Adipose tissue (tissue), 3 donors: ENCODE measurements around the gene KRT74. TPM values are rescaled to one million over a fixed set of nuclear protein-coding genes. Genes with fewer than 3 reads are reported as not detected.

Experiments used
- H3K27ac ChIP-seq: one replicate; pipeline ENCODE4 v1.5.1; 2013; ENCODE audit warnings: low read depth, low read length
- WGBS, 3 donors: extraction: QIAGEN DNeasy Blood & Tissue Kit; methylation state at CpG; one replicate each; pipeline ENCODE4 v1.1.7; 2013; 5-methylcytosine and 5-hydroxymethylcytosine counted together
- polyA plus RNA-seq, 3 donors: library from polyadenylated mRNA; stranded (reverse); fragments of 200-250 nt; gene quantifications; one replicate each; pipeline ENCODE4 v1.2.3, GENCODE V29; 2013
- donor health status: healthy with polysubstance abuse.
- donor health status: Bipolar disorder and iron deficiency.
- donor health status: healthy.

The KRT74 gene
- polyA plus RNA-seq, 3 donors = not detected

GRCh38 chr12:52551216-52551865 is 22.3 kb downstream of the KRT74 start:
- H3K27ac ChIP-seq = no peak overlapping the region
- 36 to 58% (median 49%) methylated on average over 6 of the region's 6 CpGs for WGBS, 3 donors

GRCh38 chr12:52546126-52546525 is 27.5 kb downstream of the KRT74 start:
- WGBS, 3 donors = 83 to 88% (median 88%) methylated on average over 15 of the region's 15 CpGs
- H3K27ac ChIP-seq = no peak overlapping the region

- 70 to 81% (median 75%) methylated on average over 17 of the region's 17 CpGs for WGBS, 3 donors
- H3K27ac ChIP-seq = no peak overlapping the region
These were observed 29.4 kb downstream of the KRT74 start for GRCh38 chr12:52543985-52544883.

GRCh38 chr12:52542785-52543318 is 30.8 kb downstream of the KRT74 start:
- no peak overlapping the region for H3K27ac ChIP-seq
- 68 to 71% (median 69%) methylated on average over 7 of the region's 7 CpGs for WGBS, 3 donors

- no peak overlapping the region for H3K27ac ChIP-seq
These were observed 31.5 kb downstream of the KRT74 start for GRCh38 chr12:52542157-52542556.

- 91 to 94% (median 91%) methylated on average over 5 of the region's 5 CpGs for WGBS, 3 donors
- no peak overlapping the region for H3K27ac ChIP-seq
These were observed 31.9 kb downstream of the KRT74 start for GRCh38 chr12:52541709-52542108.

GRCh38 chr12:52540531-52540930 is 33.1 kb downstream of the KRT74 start:
- WGBS, 3 donors = 92 to 96% (median 94%) methylated on average over 7 of the region's 7 CpGs
- H3K27ac ChIP-seq = no peak overlapping the region

- 80 to 96% (median 85%) methylated on average over 3 of the region's 3 CpGs for WGBS, 3 donors
These were observed 33.8 kb downstream of the KRT74 start for GRCh38 chr12:52539821-52540173.

GRCh38 chr12:52539083-52539820 is 34.4 kb downstream of the KRT74 start:
- 57 to 63% (median 63%) methylated on average over 5 of the region's 5 CpGs for WGBS, 3 donors
- H3K27ac ChIP-seq = no peak overlapping the region

More at GRCh38 chr12:52539821-52540173, 33.8 kb downstream of the KRT74 start:
- H3K27ac ChIP-seq = no peak overlapping the region

GRCh38 chr12:52537101-52537500 is 36.5 kb downstream of the KRT74 start:
- H3K27ac ChIP-seq = no peak overlapping the region
- 67 to 86% (median 79%) methylated on average over 3 of the region's 3 CpGs for WGBS, 3 donors

- WGBS, 3 donors = 0 to 68% (median 37%) methylated on average over 1 of the region's 1 CpG
- no peak overlapping the region for H3K27ac ChIP-seq
These were observed 38.1 kb downstream of the KRT74 start for GRCh38 chr12:52535574-52535973.

GRCh38 chr12:52534482-52534881 is 39.2 kb downstream of the KRT74 start:
- 74 to 83% (median 78%) methylated on average over 5 of the region's 5 CpGs for WGBS, 3 donors
- no peak overlapping the region for H3K27ac ChIP-seq

- WGBS, 3 donors = 67 to 82% (median 73%) methylated on average over 10 of the region's 10 CpGs
- H3K27ac ChIP-seq = no peak overlapping the region
These were observed 39.8 kb downstream of the KRT74 start for GRCh38 chr12:52533686-52534470.

GRCh38 chr12:52532636-52533035 is 41.0 kb downstream of the KRT74 start:
- WGBS, 3 donors = 59 to 81% (median 60%) methylated on average over 3 to 4 of the region's 4 CpGs
- no peak overlapping the region for H3K27ac ChIP-seq

- no peak overlapping the region for H3K27ac ChIP-seq
- WGBS, 3 donors = 53 to 76% (median 69%) methylated on average over 18 of the region's 18 CpGs
These were observed 41.9 kb downstream of the KRT74 start for GRCh38 chr12:52531566-52532300.

- WGBS, 3 donors = 84 to 91% (median 88%) methylated on average over 2 of the region's 2 CpGs
- H3K27ac ChIP-seq = no peak overlapping the region
These were observed 42.7 kb downstream of the KRT74 start for GRCh38 chr12:52530905-52531304.

GRCh38 chr12:52530366-52530765 is 43.3 kb downstream of the KRT74 start:
- H3K27ac ChIP-seq = no peak overlapping the region
- WGBS, 3 donors = 63 to 73% (median 68%) methylated on average over 2 of the region's 2 CpGs
